PC-9 (cell line): ENCODE results near the gene XBP1.

Experiments used
- EZH2 ChIP-seq: fragments of 200-600 bp; sonication (generic); IDR thresholded peaks from 2 replicates; pipeline ENCODE4 v1.8.0; 2017; ENCODE audit warnings: antibody characterized with exemption, low read depth
- TF ChIP-seq, protein P1 (sequence below): fragments of 200-600 bp; sonication (generic); conservative IDR thresholded peaks from 2 replicates; pipeline ENCODE4 v1.6.1; 2017; ENCODE audit warnings: mixed run types, antibody characterized with exemption, mild to moderate bottlenecking, moderate library complexity

DNA sequence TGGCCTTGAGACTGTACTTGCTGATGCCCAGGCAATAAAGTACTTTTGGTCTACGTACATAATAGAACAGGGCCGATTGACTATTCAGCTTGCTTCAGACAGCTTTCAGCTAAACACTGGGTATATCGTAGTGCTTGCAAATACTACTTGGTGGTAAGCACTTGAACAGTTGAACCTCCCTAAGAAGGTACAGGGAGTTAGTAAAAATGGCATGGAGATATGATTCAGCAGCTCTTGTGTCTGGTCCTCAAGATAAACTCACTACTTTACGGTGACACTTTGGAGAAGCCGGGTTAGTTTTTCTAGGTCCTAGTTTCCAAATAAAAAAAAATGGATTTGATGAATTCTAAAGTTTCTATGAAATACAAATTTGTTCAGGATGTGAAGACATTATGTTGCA is 20.5 kb downstream of the XBP1 start:
- TF ChIP-seq, protein P1, sequence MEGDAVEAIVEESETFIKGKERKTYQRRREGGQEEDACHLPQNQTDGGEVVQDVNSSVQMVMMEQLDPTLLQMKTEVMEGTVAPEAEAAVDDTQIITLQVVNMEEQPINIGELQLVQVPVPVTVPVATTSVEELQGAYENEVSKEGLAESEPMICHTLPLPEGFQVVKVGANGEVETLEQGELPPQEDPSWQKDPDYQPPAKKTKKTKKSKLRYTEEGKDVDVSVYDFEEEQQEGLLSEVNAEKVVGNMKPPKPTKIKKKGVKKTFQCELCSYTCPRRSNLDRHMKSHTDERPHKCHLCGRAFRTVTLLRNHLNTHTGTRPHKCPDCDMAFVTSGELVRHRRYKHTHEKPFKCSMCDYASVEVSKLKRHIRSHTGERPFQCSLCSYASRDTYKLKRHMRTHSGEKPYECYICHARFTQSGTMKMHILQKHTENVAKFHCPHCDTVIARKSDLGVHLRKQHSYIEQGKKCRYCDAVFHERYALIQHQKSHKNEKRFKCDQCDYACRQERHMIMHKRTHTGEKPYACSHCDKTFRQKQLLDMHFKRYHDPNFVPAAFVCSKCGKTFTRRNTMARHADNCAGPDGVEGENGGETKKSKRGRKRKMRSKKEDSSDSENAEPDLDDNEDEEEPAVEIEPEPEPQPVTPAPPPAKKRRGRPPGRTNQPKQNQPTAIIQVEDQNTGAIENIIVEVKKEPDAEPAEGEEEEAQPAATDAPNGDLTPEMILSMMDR: no peak
- TF ChIP-seq EZH2: no peak
